ENCODE data around the gene ARL5A.
"Not testable (repeated sequence)": the region's sequence is repeated elsewhere in the genome, so short reads cannot be mapped to it uniquely, and the experiment has no call there.

The ARL5A gene, protein sequence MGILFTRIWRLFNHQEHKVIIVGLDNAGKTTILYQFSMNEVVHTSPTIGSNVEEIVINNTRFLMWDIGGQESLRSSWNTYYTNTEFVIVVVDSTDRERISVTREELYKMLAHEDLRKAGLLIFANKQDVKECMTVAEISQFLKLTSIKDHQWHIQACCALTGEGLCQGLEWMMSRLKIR

DNA sequence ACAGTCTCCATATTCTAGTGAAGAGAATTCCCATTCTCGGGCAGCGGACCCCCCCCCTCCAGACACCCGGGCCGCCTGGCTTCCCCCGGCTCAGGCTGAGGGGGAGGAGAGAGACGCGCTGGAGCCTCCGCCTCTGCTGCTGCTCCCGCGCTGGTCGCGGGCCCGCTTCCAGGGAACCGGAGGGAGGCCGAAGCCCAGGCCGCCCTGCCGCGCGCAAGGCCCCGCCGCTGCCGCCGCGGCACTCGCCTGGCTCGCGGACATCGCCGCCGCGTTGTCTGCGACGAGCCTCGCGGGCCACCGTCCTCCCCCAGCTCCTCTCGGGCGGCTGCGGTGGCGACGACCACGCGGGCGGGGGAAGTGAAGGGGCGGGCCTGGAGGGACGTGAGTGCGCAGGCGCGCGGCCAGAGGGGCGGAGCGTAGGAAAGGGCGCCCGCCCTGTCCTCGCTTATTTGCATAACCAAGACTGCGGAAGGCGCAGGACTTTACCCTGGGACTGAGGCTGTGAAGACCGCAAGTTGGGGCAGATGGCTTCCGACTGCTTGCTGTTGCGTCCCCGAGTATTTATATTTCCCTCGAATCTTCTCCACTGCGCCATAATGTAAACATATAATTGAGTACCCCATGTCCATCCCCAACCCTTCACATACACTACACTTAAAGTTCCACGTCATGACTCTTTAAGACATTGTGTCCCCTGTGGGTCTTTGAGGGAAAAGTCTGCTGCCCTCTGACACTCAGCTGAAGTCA is at the start of gene ARL5A:
Gene ARL5A, minus strand, starts transcription at position 279 of the 747 bp plus-strand sequence. Its CDS starts 245 bp downstream, at position 34.
- peak; percentile 31 for FAIRE-seq
- DNase-seq (ENCODE audit: low spot score), result peak; percentile 88

DNA sequence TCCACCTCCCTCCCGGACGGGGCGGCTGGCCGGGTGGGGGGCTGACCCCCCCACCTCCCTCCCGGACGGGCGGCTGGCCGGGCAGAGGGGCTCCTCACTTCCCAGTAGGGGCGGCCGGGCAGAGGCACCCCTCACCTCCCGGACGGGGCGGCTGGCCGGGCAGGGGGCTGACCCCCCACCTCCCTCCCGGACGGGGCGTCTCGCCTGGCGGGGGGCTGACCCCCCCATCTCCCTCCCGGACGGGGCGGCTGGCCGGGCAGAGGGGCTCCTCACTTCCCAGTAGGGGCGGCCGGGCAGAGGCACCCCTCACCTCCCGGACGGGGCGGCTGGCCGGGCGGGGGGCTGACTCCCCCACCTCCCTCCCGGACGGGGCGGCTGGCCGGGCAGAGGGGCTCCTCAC is 47.4 kb upstream of the ARL5A start:
- DNase-seq (ENCODE audit: low spot score); FAIRE-seq: not testable (repeated sequence)

DNA sequence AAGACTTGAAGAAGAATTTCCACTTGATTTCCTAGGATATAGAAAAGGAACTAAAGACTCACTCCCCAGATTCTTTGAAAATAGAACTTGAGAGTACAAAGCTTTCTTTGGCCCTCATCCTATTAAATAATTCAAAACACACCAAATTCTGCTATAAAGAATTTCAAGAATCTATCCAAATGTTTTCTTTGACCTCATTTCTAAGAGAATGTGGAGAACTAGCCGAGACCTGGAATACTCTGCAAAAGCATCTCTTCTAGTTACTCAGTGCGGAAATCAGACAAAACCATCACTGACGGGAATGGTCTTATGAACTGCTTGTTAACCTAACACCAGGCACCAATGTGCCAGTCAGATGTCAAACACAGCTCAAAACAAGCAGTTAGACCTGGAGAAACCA is 44.2 kb upstream of the ARL5A start:
- no peak for FAIRE-seq

DNA sequence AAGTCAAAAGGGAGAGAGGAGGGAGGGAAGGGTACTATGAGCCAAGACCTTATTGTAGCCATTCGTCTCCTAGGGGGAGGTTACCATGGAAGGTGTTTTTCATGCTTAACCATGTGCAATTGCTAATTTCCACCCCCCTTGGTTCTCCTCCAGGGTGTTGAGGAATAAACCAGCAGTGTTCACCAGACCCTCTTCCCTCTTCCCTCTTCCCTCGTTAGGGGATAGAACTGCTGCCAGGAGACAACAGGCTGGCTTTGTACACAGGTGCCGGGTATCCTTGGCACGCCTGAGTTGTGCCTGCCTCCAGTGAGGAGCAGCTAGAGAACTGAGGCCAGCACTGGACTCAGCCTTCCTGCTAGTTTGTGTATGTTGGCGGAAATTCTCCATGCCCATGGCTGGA is 41.1 kb upstream of the ARL5A start:
- DNase-seq (ENCODE audit: low spot score) (no peak), FAIRE-seq (no peak)

More for the DNA sequence above, 44.2 kb upstream of the ARL5A start:
- no peak for DNase-seq (ENCODE audit: low spot score)

DNA sequence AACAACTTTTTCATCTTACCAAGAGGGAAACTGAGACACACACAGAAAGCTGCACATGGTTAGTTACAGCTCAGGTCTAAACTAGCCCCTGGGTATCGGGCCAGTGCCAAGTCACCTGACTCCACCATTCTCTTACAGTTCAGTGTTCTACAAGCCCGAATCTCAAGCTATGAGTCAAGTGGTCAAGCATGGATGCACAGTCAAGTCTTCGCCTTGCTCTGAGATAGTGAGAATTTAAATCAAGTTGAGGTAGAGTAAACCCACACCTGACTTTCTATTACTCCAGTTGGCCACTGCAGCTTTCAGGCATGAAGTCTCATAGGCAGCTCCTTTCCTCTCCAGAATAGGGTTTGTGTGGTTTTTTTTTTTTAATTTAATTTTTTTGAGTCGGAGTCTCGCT is 34.5 kb upstream of the ARL5A start:
- peak; percentile 33 for DNase-seq (ENCODE audit: low spot score)
- peak; percentile 30 for FAIRE-seq

DNA sequence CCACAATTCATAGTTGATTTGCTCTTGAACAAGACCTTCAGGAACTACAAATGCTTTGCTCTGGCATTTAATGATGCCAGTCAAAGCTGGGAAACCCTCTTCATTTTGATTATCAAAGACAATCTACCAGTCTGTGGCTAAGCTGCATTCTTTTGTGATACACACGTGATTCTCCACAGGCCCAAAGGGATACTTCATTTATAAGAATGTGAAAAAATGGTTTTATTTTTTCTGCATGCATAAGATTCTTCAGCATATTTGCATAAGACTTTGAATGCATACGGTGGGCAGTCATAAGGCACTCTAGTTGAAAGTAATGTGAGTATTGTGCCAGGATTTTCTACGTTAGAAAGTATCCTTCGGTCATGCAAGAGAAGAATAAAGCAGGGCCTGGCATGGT is 33.0 kb upstream of the ARL5A start:
- FAIRE-seq, result no peak
- DNase-seq (ENCODE audit: low spot score), result no peak

DNA sequence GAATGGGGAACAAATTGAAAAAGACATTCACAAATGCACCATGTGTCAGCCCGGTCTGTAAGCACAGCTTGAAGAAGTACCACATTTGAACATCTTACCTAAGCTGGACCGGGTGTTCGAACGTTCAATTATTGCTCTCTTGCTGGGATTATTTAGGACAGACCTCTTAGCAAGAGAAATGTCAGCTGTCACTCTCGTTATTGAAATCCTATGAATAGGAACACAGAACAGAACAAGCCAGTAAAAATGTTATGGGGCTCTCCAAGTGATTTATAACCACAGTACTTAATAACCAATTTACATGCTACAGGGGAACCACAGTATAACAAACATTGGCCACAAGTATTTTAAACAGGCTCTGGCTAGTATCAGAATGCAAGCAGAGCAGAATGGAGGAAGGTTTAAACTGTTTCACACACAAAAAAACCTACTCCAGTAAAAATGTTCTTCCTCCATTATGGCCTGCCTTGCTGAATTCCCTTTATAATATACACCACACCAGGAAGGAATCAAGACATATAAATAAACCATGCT is 32.5 kb upstream of the ARL5A start:
- DNase-seq (ENCODE audit: low spot score), result no peak
- no peak for FAIRE-seq

DNA sequence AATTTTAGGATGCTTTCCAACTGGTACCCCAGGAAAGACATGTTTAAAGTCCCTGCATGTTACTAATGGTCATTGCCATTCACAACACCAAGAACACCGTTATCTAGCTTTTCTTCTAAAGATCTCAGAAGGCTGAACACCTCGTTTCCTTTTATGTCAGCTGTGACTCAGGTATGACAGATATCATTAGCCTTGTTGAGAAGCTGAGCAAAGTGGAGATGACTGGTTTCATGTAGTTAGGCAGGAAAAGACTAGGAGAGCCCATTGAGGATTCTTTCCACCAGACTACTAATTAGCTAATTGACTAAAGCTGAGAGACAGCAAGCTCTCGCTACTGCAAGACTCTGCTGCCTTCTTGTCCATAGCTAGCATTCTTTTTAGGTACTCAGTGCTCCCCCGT is 32.0 kb upstream of the ARL5A start:
- FAIRE-seq, result no peak
- DNase-seq (ENCODE audit: low spot score), result no peak

DNA sequence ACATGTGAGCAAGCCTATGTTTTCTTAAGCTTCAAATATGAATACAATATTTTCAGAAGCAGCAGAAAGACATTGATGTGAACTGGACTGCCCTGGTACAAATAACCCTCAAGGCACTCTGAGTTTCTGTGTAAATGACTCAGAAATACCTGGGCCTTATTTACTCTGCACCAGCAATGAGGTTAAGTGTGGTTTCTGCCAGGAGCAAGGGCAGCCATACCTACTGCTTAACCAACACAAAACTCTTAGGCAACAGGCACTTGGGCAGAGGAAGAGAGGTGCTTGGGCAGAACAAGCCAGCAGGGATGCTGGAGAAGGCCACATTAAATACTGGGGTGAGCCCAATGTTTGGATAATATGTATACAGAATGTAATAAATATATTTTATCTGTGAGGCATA is 29.4 kb upstream of the ARL5A start:
- no peak for DNase-seq (ENCODE audit: low spot score)
- FAIRE-seq, result no peak

DNA sequence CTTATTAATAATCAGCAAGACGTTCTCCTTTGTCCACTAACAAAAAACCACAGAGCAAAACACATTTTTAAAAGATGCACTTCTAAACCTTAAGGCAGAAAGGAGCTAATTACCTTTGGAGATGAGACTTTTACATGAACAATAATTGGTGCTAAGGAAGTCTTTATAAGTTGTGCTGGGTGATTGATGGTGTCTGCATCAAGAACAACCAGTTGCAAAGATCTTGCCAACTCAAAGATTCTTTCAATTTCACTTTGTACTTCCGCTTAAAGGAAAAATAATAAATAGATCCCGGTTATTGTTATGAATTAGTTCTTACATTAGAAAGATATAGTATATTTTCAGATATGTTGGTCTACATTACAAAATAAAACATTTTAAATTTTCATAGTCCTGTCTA is 26.9 kb upstream of the ARL5A start:
- DNase-seq (ENCODE audit: low spot score) (no peak), FAIRE-seq (no peak)

DNA sequence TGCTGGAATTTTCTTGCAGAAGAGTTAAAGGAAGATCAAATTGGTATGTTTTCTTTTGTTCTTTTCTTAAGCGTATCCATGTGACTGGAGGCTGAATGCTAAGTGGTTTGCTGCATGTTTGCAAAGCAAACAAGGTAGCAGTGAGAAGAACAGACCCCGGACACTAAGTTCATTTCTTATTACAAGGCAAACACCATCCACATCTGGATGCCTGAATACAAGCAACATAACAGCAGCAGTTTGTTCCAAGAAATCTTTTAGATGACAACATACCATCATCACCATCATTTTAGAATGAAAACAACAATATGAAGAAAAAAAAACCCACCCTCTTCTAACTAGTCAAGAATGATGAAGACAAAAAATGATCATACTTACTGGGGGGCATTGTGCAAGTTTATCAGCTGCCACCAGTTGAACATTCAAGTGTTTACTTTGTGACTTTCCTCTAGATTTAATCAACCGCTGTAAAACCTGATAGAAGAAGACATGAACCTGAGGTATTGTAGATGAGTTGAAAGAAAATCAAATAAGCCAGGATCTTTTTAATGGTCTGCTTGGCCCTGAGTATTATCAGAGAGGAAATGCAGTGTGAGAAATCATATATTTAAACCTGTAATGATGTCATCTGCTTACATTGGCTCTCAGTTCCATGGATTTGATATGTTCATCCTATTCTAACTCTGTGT is 25.0 kb upstream of the ARL5A start:
- DNase-seq (ENCODE audit: low spot score) (no peak), FAIRE-seq (no peak)

DNA sequence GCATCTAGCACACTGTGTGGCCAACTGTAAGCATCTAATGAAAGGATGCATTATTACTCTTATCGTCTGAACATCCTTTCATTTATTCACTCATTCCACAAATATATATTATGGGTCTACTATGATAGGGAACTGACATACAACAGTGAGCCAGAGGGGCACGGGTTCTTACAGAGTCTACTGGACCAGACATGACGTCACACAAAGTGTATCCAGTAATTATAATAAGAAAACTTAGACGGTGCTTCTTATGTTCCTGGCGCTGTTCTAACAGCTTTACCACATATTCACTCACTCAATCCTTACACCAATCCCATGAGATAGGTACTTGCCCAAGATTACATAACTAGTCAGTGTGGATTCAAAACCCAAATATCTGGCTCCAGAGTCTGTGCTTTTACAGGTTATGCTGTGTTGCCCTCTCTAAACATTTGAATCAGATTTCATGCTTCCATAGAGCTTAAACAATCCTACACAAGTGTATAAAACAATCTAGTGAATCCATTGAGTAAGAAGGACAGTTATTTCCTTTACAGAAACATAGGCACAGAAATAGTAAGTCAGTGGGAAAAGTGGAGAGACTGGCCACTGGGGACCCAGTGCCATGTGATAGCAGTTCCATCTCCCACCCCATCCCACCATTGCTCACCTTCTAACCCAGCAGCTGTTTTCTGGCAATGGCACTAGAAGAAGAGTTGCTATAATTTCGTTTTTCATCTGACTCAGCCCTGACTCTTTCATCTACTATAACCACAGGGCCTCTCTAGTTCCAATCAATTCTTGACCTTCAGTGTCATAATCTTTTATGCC is 24.2 kb upstream of the ARL5A start:
- no peak for FAIRE-seq
- DNase-seq (ENCODE audit: low spot score), result no peak

DNA sequence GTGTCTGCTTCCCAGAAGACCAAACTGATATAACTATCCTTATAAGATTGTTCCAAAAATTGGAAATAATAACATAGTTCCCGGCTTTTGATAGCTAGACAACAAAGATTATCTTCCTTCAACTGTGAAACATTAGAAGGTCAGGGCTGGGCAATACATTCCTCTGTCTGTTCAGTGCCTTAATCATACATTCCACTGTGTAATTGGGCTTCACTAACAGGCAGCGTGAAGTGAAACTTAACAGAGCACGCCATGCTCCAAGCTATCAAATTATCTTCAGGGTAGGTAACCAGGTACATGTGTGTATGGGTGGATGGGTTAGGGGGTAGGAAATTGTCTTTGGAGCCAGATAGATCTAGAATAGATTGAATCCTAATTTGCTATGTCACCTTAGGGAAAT is 23.5 kb upstream of the ARL5A start:
- FAIRE-seq, result peak; percentile 44
- DNase-seq (ENCODE audit: low spot score), result peak; percentile 20

DNA sequence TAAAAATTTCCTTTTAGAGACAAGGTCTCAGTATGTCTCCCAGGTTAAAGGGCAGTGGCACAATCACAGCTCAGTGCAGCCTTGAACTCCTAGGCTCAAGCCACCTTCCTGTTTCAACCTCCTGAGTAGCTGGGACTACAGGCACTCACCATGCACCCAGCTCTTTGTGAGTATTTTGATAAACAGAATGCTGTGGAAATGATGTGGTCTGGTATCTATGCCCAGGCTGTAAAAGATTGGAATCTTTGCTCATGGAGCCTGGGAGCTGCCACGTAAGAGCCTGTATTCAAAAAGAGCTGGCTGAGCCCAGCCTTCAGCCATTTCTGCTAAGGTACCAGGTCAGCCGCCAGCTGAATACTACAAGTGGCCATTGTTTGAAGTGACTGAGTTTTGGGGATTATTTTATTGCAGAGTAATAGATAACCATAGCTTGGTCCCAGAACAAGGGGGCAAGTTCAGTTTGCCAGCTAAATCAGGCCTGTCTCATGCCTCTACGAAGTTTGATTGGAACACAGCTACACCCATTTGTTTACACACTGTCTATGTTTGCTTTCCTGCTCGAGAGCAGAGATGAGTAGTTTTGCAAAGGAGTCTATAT is 21.3 kb upstream of the ARL5A start:
- FAIRE-seq, result no peak
- DNase-seq (ENCODE audit: low spot score), result no peak

DNA sequence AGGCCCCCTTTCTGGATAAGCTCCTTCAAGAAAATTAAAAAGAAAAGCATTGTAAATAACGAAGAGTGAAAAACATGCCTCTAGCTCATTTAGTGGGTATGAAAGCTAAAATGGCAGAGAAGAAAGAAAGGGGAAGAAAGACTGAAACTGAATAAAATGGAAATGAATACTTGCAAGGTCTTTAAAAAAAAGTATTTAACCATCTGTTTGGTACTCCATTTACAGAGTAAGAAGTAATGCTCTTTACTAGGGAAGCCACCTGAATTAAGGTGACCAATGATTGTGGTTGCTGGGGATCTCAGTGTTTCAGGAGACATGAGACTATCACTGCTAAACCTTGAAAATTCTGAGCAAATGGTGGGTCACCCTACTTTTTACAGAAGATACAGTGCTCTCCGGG is 17.7 kb upstream of the ARL5A start:
- FAIRE-seq, result no peak
- no peak for DNase-seq (ENCODE audit: low spot score)

DNA sequence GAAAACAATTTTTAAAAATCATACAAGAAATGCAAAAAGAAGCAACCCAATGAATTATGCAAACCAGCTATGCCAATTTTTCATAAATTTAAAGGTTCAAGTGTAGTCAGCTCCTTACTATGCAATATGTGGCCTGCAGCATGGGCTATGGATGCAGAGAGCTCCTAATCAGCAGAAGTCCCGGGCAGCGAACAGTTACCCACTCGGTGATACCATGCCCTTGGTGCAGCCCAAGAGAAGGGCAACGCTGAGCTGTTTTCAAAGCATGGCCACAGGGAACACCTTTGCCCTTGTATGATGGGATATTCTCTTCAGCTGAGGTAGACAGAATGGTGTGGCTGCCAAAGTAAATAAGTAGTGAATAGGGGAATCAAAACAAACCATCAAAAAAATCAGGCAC is 17.3 kb upstream of the ARL5A start:
- FAIRE-seq (no peak), DNase-seq (ENCODE audit: low spot score) (no peak)

DNA sequence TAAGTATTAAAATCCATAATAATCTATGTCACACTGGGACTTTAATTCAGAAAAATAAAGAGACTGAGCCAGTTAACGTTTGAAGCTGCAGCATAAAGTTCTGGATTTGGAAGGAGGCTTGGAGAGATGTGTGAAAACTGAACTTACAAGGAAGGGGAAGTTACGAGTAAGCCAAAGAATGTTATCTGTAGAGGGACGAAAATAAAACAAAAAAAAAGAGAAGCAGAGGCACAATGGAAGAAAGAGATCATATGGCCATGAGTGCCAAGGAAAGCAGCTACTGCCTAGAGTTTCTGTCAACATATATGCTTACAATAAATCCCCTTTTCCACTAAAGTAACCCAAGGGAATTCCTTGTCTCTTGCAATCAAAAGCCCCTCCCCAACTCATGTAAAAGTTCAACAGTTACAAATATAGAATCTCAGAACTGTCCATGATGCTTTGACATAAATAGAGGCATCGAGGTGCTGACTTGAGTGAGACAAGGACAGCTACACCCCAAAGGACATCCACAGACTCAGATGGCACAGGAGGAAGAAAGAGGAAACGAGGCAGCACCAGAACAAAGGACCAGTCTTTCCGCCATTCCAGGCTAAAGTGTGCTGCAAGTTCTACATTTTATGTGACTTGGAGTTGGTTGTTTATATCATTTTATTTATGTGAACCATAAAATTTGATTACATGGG is 16.1 kb upstream of the ARL5A start:
- no peak for FAIRE-seq
- no peak for DNase-seq (ENCODE audit: low spot score)

DNA sequence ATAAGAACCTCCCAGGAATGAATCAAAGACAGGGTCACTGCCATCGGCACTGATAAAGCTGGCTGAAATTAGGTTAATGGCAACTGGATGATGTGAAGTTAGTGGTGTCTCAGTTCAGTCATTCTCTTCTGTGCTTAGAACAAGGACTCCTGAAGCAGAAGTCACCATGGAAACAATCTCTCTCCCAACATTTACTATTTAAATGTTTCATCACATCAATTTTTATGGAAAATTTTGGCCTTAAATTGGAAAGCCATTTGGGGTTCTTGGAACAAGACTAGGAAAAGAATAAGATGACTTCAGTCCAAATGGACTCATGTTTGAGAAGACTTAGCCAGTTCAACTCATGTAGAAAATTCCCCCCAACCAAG is 15.5 kb upstream of the ARL5A start:
- no peak for DNase-seq (ENCODE audit: low spot score)
- no peak for FAIRE-seq

DNA sequence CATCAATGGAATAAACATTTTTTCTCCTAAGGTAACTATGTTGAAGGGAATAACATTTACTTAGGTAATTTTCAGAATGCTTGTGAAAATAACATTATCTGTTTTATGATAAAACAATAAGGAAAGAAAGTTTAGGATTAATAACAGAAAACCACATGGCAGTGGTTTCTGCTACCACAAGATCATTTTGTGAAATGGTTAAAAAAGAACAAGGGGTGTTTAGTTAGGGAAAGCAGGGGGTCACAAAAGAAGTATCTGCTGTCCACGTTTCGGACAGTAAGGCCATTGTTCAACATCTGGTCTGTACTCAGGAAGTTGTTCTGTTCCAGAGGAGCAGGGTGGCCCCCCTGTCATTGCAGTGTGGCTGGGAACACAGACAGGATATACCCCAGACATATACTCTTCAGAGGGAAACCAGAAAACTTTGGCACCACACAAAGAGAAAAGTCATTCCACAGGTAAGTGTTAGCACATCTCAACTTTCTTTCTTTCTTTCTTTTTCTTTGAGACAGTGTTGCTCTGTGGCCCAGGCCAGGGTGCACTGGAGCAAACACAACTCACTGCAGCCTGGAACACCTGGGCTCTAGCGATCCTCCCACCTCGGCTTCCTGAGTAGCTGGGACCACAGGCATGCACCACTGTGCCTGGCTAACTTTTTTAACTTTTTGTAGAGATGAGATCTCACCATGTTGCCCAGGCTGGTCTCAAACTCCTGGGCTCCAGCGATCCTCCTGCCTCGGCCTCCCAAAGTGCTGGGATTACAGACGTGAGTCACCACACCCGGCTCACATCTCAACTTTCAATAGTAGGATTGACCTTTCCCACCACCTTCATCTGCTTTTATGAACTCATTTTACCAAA is 14.8 kb upstream of the ARL5A start:
- DNase-seq (ENCODE audit: low spot score), result no peak
- no peak for FAIRE-seq

DNA sequence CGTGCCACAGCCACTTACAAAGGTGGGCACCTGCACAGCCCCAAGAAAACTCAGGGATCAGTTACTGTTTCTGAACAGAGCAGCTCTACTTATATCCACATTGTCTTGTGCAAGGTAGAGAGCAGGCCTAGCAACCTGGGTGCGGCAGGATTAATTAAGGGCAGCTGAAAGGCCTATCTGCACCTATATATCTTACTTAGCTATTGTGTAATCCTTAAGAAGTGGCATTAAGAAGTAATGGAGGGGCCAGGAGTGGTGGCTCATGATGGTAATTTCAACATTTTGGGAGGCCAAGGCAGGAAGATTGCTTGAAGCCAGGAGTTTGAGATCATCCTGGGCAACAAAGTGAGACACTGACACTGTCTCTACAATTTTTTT is 12.8 kb upstream of the ARL5A start:
- DNase-seq (ENCODE audit: low spot score), result no peak
- no peak for FAIRE-seq
